ENCODE data around the gene CASP8.
A peak's percentile ranks its signal among the peaks of the same experiment; 100 is the strongest.

Gene CASP8

DNA sequence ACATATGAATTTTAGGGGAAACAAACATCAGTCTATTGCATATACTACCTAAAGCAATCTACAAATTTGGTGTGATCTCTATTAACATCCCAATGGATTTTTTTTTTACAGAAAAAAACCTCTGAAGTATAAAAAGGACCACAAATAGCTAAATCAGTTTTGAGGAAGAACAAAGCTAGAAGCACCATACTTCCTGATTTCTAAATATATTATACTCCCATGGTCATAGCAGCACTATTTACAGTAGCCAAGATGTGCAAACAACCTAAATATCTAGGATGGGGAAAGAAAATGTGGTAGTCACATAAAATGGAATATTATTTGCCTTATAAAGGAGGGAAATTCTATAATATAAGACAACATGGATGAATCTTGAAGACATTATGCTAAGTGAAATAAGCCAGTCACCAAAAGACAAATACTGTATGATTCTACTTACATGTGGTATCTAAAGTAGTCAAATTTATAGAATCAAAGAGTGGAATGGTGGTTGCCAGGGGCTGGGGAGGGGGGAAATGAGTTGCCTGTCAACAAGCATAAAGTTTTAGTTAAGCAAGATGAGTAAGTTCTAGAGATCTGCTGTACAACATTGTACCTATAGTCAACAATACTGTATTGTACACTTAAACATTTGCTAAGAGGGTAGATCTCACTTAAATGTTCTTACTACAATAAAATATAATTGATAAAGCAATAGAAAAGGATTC, 17.6 kb upstream of the CASP8 start:
- no peak for DNase-seq (ENCODE audit: low read depth)

DNA sequence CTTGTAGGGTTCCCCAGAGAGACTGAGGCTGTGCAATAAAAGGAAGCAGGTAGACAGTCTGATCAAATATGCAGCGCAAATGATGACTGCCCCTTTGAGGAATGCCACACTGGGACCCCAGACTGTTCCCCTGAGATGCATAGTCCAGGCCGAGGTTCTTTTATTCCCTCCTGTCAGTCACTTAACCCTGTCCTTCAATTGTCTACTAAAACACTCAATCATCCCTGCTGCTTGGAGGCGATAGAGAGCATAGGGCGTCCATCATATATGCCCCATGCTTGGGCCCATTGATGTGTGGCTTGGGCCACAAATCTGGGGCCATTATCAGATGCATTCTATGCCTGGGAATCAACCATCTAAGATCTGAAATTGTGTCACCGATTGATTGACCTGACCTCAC, 15.5 kb upstream of the CASP8 start:
- no peak for DNase-seq (ENCODE audit: low read depth)

DNA sequence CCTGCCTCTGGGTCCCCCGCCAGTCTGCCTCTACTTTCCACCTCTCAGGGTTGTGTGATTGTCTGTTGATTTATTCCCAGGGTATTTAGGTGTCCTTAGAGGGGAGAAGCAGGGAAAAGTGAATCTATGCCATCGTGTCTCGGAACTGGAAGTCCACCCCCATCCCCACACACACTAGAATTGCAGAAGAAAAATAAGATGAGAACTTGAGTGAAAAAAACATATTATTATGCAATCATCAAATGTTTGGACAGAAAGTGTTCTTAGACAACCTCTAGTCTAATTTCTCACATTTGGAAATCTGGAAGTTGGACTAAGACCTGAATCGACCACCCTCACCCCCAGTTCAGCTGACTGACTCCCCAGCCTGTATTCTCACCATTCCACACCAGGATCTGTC, 14.1 kb upstream of the CASP8 start:
- DNase-seq (ENCODE audit: low read depth) = no peak

DNA sequence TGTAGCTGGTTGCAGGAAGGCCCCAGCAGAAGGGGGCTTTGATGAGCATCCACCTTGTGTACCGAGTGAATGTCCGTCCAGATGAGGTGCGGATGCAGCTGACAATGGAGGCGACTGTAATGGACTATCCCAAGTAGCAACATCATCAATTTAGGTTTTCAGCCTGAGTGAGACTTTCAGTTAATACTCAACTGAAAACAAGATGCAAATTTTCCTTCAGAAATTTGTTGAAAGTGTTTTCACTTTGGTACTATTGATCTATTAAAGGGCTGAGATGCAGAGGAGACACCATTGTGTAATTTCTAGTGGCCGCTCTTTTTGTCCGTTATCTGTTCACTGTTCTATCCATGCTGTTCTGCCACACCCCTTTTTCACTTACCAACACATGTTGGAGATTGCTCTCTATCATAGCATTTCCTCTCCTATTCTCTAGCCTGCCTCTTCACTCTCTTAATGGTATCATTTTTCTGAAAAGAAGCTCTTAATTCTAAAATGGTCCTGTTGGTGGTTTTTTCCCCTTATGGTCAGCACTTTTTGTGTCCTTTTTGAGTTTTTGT, 12.0 kb upstream of the CASP8 start:
- DNase-seq (ENCODE audit: low read depth) = no peak

DNA sequence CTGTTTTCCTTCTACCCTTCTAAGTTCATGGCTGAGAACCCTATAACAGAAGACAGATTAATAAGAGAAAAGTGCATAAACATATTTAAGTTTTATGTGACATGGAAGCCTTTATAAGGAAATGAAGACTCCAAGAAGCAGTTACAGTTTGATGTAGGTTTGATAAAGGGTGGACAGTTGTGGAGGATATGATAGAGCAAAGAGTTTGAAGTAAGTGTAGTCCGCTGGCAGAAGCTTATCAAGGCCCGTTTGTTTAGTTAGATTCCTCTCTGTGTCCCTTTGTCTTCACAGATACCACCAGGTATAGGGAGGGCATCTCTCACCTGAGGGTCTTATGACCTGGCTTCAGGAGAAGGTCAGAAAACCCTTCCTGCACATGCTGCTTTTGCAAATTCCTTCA, 10.4 kb upstream of the CASP8 start:
- no peak for DNase-seq (ENCODE audit: low read depth)

DNA sequence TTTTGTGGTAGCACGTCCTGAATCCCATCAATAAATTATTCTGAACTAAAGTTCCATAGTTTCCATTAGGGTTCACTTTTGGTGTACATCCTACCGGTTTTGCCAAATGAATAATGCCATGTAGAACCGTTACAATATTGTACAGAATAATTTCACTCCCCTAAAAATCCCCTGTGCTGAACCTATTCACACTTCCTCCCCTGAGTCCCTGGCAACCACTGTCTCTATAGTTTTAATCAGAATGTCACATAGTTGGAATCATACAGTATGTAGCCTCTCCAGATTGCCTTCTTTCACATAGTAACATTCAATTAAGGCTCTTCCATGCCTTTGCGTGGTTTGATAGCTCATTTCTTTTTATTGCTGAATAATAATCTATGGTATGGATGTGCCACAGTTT, 9.6 kb upstream of the CASP8 start:
- no peak for DNase-seq (ENCODE audit: low read depth)

DNA sequence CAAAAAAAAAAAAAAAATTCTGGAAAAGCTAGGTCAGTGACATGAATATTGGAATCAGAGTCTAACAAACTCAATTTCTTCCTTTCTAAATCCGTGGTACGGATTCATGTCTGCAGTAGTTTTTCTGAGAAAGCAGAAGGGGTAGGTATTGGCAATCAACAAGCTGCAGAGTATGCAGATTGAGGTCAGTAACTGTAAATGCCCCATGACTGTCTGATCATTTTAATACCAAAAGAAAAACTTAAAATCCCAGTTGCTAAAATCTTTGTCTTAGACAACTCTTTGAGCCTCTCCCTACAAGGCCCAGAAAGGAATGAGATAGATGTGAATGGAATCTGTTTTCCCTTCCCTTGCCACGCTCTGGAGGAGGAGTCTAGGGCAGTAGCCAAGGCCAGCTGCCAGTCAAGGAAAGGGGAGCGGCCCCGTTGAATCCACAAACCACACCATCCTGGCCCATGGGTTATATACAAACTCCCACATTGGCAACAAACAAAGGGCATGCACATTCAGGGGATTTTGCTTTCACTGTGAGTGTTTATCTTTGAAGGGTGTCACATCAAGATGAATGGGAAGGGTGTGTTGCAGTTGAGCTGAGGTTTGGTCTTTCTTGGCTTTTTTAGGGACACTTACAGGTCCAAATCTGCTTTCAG, 6.1 kb upstream of the CASP8 start:
- no peak for DNase-seq (ENCODE audit: low read depth)

DNA sequence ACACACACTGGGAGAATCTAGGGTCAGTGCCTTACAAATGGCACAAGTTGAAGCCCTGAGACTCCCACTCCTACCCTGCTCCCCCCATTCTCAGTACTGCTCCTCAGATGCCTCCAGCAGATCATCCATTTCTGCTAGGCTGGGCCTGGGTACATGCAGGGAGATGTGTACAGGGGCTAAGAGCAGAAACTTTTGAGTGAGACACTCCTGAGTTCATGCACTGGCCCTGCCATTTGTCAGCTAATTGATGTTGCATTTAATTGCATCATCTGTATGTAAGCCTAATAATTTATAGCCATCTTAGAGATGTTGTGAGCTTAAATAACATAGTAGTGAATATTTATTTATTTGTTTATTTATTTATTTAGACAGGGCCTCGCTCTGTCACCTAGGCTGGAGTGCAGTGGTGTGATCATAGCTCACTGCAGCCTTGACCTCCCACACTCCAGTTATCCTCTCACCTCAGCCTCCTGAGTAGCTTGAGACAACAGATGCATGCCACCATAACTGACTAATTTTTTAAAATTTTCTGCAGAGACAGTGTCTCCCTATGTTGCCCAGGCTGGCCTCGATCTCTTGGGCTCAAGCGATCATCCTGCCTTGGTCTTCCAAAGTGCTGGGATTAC, 4.8 kb upstream of the CASP8 start:
- no peak for DNase-seq (ENCODE audit: low read depth)

DNA sequence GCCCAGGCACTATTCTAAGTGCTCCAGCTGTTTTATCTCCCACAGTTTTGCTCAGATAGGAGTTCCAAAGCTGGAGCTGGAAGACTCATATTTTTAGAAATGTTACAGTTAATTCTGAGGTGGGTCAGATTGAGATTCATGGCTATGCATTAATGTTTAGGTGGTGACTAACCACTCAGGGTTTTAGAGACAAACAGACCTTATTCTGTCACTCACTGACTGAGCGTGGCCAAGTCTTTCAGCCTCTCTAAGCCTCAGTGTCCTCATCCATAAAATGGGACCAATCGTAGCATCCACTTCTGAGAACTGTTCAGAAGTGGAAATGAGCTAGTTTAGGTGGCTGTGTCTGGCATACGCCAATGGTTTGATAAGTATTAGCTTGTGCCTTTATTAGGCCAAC, 4.3 kb upstream of the CASP8 start:
- DNase-seq (ENCODE audit: low read depth) = no peak

DNA sequence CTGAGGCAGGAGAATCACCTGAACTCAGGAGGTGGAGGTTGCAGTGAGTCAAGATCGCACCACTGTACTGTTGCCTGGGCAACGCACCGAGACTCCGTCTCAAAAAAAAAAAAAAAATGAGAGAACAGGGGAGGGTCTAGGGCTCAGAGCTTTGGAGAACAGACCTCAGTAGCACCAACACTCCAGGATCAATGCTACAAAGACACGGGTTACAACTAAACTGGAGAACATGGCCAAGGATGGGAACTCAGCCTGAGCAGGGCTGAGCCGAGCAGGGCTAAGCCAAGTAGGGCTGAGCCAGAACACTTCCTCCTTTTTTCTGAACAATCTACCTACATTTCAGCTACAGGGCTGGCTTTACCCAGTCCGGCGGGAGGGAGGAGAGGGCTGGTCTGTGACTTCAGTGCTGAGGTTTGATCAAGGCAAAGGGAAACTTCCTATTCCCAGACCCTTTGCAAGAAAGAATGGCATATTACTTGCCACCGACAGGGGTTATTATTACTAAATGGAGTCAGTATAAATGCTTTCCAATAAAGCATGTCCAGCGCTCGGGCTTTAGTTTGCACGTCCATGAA, 2.9 kb upstream of the CASP8 start:
- DNase-seq (ENCODE audit: low read depth) = no peak

DNA sequence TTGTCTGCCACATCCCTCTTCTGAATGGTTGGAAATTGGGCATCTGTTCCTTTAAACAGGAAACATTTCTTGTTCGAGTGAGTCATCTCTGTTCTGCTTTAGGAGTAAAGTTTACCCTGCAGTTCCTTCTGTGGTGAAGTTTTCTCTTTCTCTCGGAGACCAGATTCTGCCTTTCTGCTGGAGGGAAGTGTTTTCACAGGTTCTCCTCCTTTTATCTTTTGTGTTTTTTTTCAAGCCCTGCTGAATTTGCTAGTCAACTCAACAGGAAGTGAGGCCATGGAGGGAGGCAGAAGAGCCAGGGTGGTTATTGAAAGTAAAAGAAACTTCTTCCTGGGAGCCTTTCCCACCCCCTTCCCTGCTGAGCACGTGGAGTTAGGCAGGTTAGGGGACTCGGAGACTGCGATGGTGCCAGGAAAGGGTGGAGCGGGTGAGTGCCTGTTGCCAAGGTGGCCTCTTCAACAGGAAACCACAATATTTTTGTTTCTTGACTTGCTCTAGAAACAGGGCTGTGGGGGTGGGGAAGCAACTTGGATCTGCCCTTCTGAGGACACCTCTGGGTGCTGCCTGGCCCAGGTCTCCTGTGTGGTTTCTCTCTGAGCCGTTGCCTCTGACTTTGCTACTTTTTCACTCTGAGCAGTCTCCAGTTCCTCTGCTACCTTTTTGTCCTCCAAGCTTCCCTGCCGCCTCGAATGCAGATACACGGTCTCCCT, 2.2 kb upstream of the CASP8 start:
- DNase-seq (ENCODE audit: low read depth) = peak; percentile 84

DNA sequence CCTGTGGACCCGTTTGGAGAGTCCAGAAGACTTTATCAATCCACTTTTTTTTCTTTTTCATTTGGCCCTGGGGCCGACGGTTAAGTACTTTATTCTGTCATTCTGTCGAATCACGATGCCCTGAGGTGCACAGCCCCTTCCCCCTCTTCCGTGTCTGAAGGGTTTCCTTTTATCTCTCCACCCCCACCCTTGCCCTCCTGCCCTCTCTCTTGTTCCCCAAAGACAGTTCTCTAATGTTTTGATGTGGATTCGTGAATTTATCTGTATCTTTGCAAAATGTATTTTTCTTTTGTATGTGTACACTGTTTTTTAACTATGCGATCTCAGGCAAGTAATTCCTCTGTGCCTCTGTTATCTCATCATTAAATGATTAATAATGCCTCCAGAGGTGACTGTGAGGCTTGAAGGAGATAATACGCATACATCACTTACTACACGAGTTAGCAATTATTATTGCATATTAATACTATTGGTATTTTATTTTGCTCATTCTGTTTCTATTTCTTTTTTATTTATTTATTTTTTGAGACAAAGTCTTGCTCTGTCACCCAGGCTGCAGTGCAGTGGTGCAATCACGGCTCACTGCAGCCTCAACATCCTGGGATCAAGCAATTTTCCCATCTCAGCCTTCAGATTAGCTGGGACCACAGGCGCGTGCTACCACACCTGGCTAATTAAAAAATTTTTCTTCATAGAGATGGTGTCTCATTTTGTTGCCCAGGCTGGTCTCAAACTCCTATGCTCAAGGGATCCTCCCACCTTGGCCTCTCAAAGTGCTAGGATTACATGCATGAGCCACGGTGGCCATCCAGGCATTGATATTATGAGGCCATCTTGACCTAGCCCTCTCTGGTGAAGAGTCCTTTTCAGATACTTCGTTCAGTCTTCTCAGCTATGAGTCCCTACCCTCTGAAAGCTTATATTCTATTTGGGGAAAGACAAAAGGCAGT, 1.4 kb upstream of the CASP8 start:
- no peak for DNase-seq (ENCODE audit: low read depth)

DNA sequence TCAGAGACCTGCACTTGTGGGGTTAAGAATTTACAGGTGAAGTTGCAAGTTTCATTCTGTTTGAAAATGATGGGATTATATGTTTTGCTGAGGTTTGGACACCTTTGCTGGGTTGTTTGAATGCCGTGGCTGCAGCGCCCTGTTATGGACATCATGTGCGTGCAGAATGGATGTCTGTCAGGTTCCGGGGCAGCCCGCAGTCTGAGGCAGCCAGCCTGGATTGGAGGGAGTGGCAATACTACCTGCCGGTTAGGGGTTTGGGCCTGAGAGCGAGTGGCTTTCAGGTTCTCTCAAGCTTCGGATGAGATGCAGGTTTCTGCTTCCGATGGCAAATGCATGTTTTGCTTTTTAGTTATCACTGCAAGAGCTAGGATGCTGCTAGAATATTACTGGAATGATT, 1.1 kb downstream of the CASP8 start:
- peak; percentile 46 for DNase-seq (ENCODE audit: low read depth)

DNA sequence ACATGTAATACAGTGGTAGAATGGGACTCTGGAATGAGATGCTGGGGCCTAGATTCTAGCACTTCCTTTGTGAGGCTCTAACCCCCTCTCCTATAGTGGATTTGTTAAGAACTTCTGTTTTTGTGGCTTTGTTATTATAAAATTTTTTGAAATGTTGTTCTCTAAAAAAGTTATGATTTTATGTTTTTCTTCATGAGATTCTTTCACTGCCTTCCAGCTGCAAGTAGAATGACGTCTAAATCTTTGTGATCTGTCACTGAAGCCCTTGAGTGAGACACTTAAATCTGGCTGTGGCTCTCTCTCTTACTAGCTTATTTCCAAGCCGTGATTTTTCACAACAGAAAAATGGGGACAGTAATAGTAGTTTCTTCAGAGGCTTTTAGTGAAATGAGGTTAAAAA, 1.6 kb downstream of the CASP8 start:
- DNase-seq (ENCODE audit: low read depth) = no peak

DNA sequence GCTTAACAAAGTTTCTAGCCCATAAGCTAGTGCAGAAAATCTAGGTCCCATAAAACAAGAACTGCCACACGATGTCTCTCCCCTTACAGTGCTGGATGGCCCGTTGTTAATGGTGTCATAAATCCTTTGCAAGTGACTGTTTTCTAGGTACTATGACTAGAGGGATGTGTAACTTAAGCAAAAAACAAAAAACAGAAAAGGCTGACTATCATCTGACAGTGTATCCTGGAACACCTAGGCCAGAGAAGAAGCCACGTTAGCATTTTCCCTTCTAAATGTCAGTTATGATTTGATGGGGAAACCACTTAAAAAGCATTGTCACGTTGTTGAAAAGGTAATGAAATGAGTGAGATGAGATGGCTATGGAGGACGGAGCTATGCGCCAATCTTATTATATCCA, 2.4 kb downstream of the CASP8 start:
- no peak for DNase-seq (ENCODE audit: low read depth)

DNA sequence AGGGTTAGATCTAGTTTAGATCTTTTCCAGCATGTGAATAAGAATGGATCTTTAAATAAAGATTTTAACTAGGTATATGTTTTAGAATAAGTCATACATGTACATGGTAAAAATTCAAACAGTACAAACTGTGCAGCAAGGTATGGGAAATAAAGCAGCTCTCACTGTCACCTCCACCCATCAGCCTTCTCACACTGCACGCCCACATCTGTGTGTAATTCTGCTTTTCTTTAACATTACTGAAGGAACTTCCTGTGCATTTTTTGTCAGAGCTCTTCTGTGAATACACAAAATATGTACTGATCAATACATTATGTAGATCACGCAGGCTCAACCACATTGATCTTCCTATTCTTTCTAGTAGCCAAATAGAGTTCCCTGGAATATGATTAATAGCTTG, 3.4 kb downstream of the CASP8 start:
- no peak for DNase-seq (ENCODE audit: low read depth)

DNA sequence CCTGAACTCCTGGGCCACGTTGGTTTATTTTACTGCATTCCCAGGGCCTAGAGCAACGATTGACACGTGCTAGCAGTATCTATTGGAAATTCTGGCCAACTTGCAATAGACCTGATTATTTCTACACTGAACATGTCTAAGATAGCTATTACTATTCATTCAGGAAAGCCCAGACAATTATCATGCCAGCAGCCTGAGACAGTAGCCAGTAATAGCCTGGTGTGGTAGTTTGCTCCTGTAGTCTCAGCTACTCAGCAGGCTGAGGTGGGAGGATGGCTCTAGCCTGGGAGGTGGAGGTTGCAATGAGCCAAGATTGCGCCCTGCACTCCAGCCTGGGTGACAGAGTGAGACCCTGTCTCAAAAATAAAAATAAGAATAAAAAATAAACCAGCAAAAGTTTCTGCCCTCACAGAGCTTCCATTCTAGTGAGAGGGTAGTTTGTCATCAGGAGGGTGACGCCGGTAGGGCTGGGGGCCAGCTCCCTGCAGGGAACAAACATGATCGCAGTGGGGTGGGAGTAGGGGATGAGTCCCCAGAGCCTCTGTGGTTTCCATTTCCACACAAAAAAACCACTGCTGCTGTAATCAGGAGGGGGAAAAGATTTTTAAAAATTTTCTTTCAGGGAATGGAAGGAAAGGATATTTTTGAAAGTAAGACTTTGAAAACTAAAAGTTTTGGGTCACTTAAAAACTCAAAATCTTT, 4.3 kb downstream of the CASP8 start:
- DNase-seq (ENCODE audit: low read depth) = no peak

DNA sequence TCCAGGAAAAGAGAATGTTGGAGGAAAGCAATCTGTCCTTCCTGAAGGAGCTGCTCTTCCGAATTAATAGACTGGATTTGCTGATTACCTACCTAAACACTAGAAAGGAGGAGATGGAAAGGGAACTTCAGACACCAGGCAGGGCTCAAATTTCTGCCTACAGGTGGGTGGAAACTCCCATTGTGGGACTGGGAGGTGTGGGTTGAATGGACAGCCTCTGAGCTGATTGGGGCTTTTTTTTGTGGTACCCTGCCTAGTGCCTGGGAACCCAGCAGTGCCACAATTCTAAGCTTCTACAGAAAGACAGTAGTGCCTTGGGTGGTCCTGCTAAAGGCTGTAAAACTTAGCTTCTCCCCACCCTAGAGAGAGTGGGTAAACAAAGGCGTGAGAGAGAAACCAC, 6.3 kb downstream of the CASP8 start:
- no peak for DNase-seq (ENCODE audit: low read depth)

DNA sequence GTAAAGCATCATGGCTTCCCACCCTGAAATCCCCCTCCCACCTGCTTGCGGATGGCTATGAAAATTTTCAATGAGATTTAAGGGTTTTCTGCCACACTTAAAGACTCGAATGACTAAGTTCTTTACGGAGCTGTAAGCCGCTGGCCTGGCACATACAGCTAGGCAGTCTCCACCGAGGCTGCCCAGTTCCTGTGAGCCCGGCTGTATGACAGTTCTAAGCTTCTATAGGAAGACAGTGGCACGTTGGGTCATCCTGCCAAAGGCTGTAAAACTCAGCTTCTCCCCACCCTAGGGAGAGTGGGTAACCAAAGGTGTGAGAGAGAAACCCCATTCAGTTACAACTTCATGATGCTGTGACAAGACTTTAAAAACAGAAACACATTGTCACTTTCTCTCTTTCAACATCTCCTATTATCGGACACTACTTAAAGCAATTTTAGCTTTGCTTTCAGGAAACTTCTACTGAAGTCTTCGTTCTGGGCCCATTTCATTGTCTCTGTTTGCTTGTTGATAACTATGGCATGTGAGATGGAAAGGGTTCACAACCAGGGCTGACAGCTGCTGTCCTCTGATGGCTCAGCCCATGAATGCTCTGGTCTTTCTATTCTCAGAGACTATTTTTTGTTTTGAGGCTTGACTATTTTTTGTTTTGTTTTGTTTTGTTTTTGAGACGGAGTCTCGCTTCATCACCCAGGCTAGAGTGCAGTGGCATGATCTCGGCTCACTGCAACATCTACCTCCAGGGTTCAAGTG, 7.1 kb downstream of the CASP8 start:
- DNase-seq (ENCODE audit: low read depth) = no peak

DNA sequence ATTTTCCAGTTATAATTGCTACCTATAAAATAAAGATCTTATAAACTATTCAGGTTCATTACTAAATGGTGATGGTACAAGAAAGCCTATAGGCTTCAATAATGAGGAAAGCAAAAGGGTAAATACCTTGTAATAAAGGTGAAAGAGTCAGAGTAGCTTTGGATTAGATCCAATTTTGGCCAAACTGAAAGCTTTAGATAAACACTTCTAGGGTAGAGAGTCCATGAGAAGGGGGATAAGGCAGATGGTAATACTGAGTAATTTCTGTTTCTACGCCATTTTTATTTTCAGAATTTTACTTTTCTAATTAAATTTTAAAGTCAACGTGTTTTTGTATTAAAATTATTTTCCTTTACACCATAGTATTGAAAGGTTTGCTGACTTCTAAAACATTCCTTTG, 9.4 kb downstream of the CASP8 start:
- no peak for DNase-seq (ENCODE audit: low read depth)
